ENCODE results near the gene PWWP2B.
A peak's percentile ranks its signal among the peaks of the same experiment; 100 is the strongest.

The PWWP2B gene

GRCh38 chr10:132357286-132358058 is 39.5 kb upstream of the PWWP2B start:
- no peak for FAIRE-seq
- DNase-seq (ENCODE audit: insufficient read length, low spot score): no peak
- TF ChIP-seq POLR2A (IDR thresholded peaks at IDR 0.05; ENCODE audit: low read depth, low read length): no peak

DNA sequence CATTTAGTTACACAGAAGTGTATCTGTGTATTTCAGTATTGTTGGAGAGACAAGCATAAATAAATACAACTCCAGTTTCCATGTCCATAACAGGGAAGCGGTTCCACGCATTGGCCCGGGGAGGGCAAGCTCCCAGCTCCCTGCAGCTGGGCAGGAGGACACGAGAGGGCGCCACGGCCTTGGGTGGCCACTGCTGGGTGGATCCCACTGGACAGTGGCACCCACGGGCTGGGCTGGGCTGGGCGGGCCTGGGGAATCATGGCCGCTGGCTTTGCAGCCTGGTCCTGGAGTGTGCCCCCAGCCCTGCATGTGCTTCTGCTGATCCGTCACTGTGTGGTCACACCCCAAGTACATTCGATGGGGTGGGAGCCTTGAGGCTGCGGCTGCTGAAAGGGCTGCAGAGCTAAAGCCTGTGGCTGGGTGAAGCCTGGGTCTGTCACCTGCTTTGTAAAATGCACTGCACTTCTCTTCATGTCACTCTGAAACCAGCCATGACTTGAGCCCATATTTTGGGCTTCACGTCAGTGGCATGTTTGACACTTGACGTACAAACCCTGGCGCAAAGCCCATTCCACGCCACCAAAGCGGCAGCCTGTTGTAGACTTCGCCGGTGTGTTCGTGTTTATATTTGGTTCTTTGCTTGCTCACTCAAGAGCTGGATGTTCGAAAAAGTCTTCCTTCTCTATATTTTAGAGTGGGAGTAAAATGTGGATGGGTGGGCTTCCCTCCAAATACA is 37.5 kb upstream of the PWWP2B start:
- no peak for TF ChIP-seq POLR2A (IDR thresholded peaks at IDR 0.05; ENCODE audit: low read depth, low read length)
- FAIRE-seq: no peak

DNA sequence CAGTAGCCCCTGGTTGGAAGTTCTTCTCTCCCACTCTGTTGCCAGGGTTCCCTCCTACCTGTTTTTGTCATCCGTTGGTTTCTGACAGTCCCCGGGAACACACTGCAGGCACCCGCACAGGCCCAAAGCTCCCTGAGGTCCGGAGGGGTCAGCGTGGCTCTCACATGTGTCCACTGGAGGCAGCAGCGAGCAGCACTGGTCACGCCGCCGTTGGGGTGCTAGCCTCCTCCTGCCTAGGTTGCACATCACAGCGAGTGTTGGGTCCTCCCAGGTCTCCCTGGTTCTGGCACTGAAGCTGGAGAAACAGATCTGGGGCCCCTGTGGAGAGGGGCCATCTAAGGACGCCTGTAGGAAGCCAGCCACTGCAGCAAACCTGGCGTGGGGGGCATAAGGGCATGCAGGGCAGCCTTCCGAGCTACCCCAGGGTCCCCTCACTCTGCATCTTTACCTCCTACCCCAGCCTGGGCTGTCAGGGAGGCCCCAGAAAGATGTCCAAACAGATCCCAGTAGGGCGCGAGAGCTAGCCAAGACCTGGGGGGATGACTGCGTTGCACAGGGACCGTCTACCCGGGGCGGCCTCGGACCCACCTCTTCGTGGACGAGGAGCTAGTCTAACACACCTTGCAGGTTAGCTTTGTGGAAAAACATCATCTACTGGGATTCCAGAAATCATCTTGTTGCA is 36.1 kb upstream of the PWWP2B start:
- DNase-seq (ENCODE audit: insufficient read length, low spot score): peak; percentile 39
- FAIRE-seq: no peak
- no peak for TF ChIP-seq POLR2A (IDR thresholded peaks at IDR 0.05; ENCODE audit: low read depth, low read length)

More for the DNA sequence above, 37.5 kb upstream of the PWWP2B start:
- DNase-seq (ENCODE audit: insufficient read length, low spot score): no peak

- no peak for TF ChIP-seq POLR2A (IDR thresholded peaks at IDR 0.05; ENCODE audit: low read depth, low read length)
- FAIRE-seq (no peak), DNase-seq (ENCODE audit: insufficient read length, low spot score) (no peak)
Measured at GRCh38 chr10:132361581-132362101, 35.4 kb upstream of the PWWP2B start.

DNA sequence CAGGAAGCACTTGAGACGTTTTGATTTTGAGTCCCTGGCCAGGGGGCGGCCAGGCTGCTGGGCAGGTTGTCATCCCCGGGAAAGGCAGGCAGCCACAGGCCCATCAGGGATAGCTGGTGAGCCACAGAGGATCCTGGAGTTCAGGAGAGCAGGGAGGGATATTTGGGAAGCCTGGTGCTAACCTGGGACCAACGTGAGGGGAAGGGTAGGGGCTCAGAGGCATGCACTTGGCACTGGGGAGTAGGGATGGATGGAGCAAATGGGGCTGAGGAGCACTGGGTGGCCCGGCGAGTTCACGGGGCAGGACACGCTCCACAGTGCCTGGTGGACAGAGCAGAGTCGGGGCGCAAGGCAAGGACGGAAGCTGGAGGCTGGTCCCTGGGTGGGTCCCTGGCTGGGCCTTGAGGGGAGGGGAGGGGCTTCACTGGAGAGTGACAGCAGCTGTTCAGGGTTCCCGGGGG is 34.8 kb upstream of the PWWP2B start:
- FAIRE-seq (no peak), DNase-seq (ENCODE audit: insufficient read length, low spot score) (no peak)
- TF ChIP-seq POLR2A (IDR thresholded peaks at IDR 0.05; ENCODE audit: low read depth, low read length): no peak

GRCh38 chr10:132363376-132363775 is 33.6 kb upstream of the PWWP2B start:
- no peak for FAIRE-seq

GRCh38 chr10:132363921-132364593 is 32.9 kb upstream of the PWWP2B start:
- TF ChIP-seq POLR2A (IDR thresholded peaks at IDR 0.05; ENCODE audit: low read depth, low read length): no peak
- no peak for FAIRE-seq
- DNase-seq (ENCODE audit: insufficient read length, low spot score): no peak

More at GRCh38 chr10:132363376-132363775, 33.6 kb upstream of the PWWP2B start:
- no peak for DNase-seq (ENCODE audit: insufficient read length, low spot score)
- TF ChIP-seq POLR2A (IDR thresholded peaks at IDR 0.05; ENCODE audit: low read depth, low read length): no peak

- DNase-seq (ENCODE audit: insufficient read length, low spot score) (no peak), FAIRE-seq (no peak)
- no peak for TF ChIP-seq POLR2A (IDR thresholded peaks at IDR 0.05; ENCODE audit: low read depth, low read length)
Measured at GRCh38 chr10:132364594-132364970, 32.4 kb upstream of the PWWP2B start.

DNA sequence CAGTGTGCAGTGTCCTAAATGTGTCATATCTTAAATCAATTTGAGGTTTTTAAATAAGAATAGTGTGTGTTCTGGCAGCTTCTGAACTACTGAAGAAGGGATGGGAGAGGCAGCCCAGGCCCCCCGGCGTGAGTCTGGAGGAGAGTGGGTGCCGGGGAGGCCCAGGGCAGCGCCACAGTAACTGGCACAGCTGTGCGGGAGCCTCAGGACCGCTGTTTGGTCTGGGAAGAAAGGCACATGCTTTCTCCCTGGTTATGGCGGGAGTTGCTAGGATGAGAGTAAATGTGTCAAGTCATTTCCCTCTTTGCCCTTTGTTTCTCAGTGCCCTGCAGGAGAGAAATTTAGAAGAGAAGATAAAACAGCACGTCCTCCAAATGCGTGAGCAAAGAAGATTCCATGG is 31.9 kb upstream of the PWWP2B start:
- DNase-seq (ENCODE audit: insufficient read length, low spot score) (no peak), FAIRE-seq (no peak)
- TF ChIP-seq POLR2A (IDR thresholded peaks at IDR 0.05; ENCODE audit: low read depth, low read length): no peak

DNA sequence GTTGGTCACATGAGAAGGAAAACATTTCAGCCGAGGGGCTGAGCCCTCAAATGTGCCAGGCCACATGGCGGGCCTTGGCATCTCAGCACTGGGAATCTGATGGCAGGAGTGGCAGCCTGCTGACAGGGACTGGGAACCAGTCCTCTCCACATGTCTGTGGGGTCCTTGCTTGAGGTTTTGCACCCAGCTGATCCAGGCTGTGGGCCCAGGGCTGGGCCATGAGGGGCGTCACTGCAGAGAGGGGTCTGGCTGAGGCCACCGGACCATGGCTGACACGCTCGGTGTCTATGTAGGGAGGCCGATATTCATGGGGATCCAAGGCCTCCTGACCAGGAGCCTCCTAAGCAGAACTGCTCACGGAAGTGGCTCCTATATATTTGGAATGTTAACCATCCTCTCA is 31.0 kb upstream of the PWWP2B start:
- DNase-seq (ENCODE audit: insufficient read length, low spot score) (no peak), FAIRE-seq (no peak)

GRCh38 chr10:132366499-132366898 is 30.5 kb upstream of the PWWP2B start:
- DNase-seq (ENCODE audit: insufficient read length, low spot score) (no peak), FAIRE-seq (no peak)
- TF ChIP-seq POLR2A (IDR thresholded peaks at IDR 0.05; ENCODE audit: low read depth, low read length): no peak

More for the DNA sequence above, 31.0 kb upstream of the PWWP2B start:
- TF ChIP-seq POLR2A (IDR thresholded peaks at IDR 0.05; ENCODE audit: low read depth, low read length): no peak

GRCh38 chr10:132368391-132368790 is 28.6 kb upstream of the PWWP2B start:
- TF ChIP-seq POLR2A (IDR thresholded peaks at IDR 0.05; ENCODE audit: low read depth, low read length): no peak

GRCh38 chr10:132368881-132369635 is 27.9 kb upstream of the PWWP2B start:
- DNase-seq (ENCODE audit: insufficient read length, low spot score) (no peak), FAIRE-seq (no peak)
- no peak for TF ChIP-seq POLR2A (IDR thresholded peaks at IDR 0.05; ENCODE audit: low read depth, low read length)

More at GRCh38 chr10:132368391-132368790, 28.6 kb upstream of the PWWP2B start:
- DNase-seq (ENCODE audit: insufficient read length, low spot score) (no peak), FAIRE-seq (no peak)
